Activated naive CD4-positive, alpha-beta T cell treated with anti-CD3 and anti-CD28 coated beads, Interleukin-2, amount 50 U/mL, for 24 hours (primary cell): ENCODE measurements around the gene GPC6.

ENCODE experiments used
- H3K27ac Mint-ChIP-seq: one replicate; pipeline ENCODE4 v1.8.0; 2021; ENCODE audit warnings: mild to moderate bottlenecking, mixed read lengths
- H3K27me3 Mint-ChIP-seq: one replicate; pipeline ENCODE4 v1.8.0; 2021; ENCODE audit warnings: mixed read lengths
- H3K36me3 Mint-ChIP-seq: one replicate; pipeline ENCODE4 v1.8.0; 2021; ENCODE audit warnings: mixed read lengths
- H3K4me1 Mint-ChIP-seq: one replicate; pipeline ENCODE4 v1.8.0; 2021; ENCODE audit warnings: mixed read lengths
- H3K4me3 Mint-ChIP-seq: one replicate; pipeline ENCODE4 v1.8.0; 2021; ENCODE audit warnings: mild to moderate bottlenecking, mixed read lengths
- H3K9me3 Mint-ChIP-seq: one replicate; pipeline ENCODE4 v1.8.0; 2021; ENCODE audit warnings: mixed read lengths

Gene GPC6

DNA sequence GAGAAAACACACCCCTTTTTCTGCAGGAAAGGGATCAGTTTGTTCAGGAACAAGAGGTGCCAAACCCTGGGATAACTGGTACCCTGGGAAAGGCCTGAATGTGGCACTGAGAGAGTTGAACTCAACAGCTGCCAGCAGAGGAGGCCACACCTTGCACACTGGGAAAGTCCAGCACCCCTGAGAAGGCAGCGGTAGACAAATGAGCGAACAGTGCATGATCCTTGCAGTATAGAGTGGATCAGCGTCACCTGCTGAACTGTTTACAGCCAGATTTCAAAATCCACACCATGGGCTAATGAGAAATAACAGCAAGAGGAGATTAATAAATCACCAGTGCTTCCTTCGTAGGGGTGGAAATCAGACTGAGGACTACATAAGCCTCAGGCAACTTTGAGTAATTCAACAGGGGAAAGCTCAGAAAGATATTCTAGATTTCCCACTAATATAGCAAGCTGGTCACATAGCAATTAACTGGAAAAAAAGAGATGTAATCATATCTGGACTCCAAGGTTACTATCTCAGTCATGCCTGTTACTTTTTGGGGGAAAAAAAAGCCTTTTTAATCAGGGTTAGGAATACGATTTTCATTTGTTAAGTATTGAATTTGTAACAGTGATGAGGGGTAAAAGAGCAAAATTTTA, 1200.8 kb downstream of the GPC6 start:
- Mint-ChIP-seq H3K27me3 (peaks cover 3% of the 10 kb centered on the region), H3K4me3 (no peak overlapping the region), H3K27ac (no peak overlapping the region), H3K4me1 (peaks cover 5% of the 10 kb centered on the region), H3K36me3 (no peaks in the 10 kb centered on the region), H3K9me3 (no peaks in the 10 kb centered on the region)

DNA sequence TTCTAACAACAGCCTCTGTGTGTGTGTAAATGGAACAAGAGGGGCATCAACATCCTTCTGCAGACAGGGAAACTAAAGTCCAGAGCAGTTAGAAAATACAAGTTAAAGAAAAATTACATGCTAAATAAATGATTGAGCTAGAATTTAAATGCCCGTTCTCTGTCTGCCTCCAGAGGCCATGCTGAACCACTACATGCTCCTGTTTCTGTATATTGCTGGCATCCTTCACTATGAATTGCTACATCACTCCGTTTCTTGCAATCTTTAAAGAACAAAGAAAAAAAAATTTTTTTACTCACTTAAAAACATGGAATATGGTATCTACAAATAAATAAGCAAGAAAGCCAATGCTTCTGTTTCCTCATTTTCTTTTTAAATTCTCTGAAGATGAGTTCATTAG, 1205.0 kb downstream of the GPC6 start:
- Mint-ChIP-seq H3K4me1 (peaks cover 26% of the 10 kb centered on the region), H3K27me3 (no peaks in the 10 kb centered on the region), H3K9me3 (no peaks in the 10 kb centered on the region), H3K4me3 (no peak overlapping the region), H3K36me3 (no peaks in the 10 kb centered on the region), H3K27ac (no peak overlapping the region)

DNA sequence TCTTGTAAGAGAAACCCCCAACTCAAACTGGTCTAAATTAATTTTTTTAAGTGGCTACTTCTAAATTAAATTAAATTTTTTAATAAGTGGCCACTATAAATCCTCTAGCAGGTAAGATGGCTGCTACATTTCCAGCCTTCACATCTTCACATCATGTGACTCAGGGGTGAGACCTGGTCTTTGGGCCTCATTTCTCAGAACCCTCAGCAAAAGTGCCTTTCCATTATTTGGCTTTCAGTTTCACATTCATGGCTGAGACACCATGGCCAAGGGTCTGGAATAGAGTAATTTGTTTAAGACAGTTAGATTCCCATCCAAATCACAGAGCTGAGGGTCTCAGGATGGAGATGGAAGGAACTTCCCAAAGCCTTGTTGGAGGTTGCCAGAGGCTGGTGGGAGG, 1205.4 kb downstream of the GPC6 start:
- Mint-ChIP-seq H3K4me1 (peaks cover 26% of the 10 kb centered on the region), H3K4me3 (no peak overlapping the region), H3K27ac (peak overlapping the region; percentile 43), H3K36me3 (no peaks in the 10 kb centered on the region), H3K27me3 (no peaks in the 10 kb centered on the region), H3K9me3 (no peaks in the 10 kb centered on the region)

DNA sequence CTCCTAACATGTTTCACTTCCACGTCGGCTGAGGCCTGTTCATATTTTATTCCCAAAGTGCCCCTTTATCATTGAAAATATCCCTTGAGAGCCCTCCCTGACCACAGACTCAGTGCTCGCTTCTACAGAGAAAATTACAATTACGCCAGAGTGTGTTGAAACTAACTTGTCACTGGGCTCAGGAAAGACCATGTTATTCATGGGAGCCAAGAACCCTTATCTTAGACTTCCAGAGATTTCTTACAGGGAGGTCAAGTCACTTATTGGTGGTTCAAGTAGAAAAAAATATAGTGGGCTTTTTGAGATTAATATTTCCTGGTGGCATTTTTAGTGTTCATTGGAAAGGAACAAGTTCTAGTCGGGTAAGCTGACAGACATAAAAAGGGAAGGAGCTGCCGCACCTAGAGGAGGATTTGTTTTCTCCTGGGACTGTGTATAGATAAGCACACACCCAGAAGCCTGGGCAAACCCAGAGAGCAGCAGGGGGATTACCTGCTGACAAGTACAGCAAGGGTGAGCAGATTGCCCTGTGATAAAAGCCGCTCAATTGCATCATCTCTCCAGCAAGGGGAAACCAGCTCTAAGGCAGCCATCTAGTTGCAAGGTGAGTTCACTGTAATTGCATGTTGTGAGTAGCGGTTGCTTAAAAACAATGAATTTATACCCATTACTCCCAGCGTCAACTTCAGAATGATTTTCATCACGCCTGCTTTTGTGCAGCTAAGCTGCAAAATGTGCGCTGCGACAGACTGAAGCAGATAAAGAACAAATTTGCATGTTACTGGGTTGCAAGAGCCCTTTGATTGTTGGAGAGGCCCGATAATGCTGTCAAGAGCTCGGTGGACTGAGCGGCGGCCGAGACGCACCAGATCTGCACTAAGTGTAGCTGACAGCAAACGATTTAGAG, 1206.7 kb downstream of the GPC6 start:
- Mint-ChIP-seq H3K4me3 (no peak overlapping the region), H3K9me3 (no peaks in the 10 kb centered on the region), H3K4me1 (peaks cover 26% of the 10 kb centered on the region), H3K27me3 (no peaks in the 10 kb centered on the region), H3K27ac (peak overlapping the region; percentile 30), H3K36me3 (no peaks in the 10 kb centered on the region)

DNA sequence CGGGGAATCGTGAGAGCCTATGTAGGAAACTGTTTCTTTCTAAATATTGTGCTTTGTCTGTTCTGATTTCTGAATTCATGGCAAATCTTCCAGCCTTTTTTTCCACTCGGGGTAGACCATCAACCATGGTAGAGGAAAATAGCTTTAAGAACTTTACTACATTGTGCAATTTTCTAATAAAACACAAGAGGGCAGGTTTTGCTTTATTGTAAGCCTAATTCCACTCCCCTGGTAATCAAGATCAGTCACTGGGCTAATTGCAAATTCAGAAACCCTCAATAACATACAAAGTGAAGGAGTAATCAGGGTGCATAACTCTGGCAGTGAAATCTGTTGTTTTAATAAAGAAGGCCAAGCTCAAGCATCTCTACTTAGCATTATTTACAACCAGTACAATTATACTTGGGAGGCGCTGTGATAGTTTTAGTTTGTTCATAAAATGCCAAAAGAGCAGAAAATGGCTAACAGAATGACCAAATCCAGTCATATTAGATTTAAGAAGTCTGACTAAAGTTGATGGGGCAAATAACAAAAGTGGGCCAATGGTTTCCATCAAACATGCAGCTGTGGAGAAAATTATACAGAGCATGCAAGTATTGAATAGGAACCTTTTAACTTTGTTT, 1209.1 kb downstream of the GPC6 start:
- Mint-ChIP-seq H3K27ac (no peak overlapping the region), H3K4me1 (peaks cover 26% of the 10 kb centered on the region), H3K27me3 (no peaks in the 10 kb centered on the region), H3K9me3 (no peaks in the 10 kb centered on the region), H3K4me3 (no peak overlapping the region), H3K36me3 (no peaks in the 10 kb centered on the region)

DNA sequence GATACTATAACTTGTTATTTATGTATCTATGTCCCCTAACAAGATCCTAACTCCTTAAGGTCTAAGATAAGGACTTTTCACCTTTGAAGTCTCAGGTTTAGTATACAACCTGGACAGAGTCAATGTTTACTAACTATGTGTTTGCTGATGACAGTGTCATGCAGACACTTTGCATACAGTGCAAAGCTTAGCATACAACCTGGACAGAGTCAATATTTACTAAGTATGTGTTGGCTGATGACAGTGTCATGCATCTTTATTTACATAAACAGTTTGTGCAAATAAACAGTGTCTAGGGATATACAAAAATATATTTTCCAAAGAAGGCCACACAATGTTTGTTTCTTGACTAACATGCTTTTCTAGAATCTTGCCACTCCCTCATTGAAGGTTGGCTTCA, 1218.2 kb downstream of the GPC6 start:
- Mint-ChIP-seq H3K36me3 (no peaks in the 10 kb centered on the region), H3K4me3 (no peak overlapping the region), H3K27ac (no peak overlapping the region), H3K27me3 (peaks cover 1% of the 10 kb centered on the region), H3K4me1 (no peaks in the 10 kb centered on the region), H3K9me3 (no peaks in the 10 kb centered on the region)

- H3K4me3 Mint-ChIP-seq = no peak overlapping the region
- no peak overlapping the region for H3K27ac Mint-ChIP-seq
- H3K27me3 Mint-ChIP-seq = no peaks in the 10 kb centered on the region
- no peaks in the 10 kb centered on the region for H3K9me3 Mint-ChIP-seq
- no peaks in the 10 kb centered on the region for H3K4me1 Mint-ChIP-seq
- H3K36me3 Mint-ChIP-seq = no peaks in the 10 kb centered on the region
Measured at GRCh38 chr13:94454334-94454733, 1227.7 kb downstream of the GPC6 start.

- H3K9me3 Mint-ChIP-seq = no peaks in the 10 kb centered on the region
- no peak overlapping the region for H3K27ac Mint-ChIP-seq
- H3K36me3 Mint-ChIP-seq = no peaks in the 10 kb centered on the region
- H3K27me3 Mint-ChIP-seq = no peaks in the 10 kb centered on the region
- no peaks in the 10 kb centered on the region for H3K4me1 Mint-ChIP-seq
- H3K4me3 Mint-ChIP-seq = no peak overlapping the region
Measured at GRCh38 chr13:94454906-94455305, 1228.3 kb downstream of the GPC6 start.

- H3K36me3 Mint-ChIP-seq = no peaks in the 10 kb centered on the region
- H3K4me1 Mint-ChIP-seq = no peaks in the 10 kb centered on the region
- H3K27me3 Mint-ChIP-seq = no peaks in the 10 kb centered on the region
- H3K4me3 Mint-ChIP-seq = no peak overlapping the region
- H3K9me3 Mint-ChIP-seq = no peaks in the 10 kb centered on the region
- no peak overlapping the region for H3K27ac Mint-ChIP-seq
Measured at GRCh38 chr13:94455414-94455813, 1228.8 kb downstream of the GPC6 start.
